Measurements from ENCODE around the gene MTMR12.

Gene MTMR12, protein sequence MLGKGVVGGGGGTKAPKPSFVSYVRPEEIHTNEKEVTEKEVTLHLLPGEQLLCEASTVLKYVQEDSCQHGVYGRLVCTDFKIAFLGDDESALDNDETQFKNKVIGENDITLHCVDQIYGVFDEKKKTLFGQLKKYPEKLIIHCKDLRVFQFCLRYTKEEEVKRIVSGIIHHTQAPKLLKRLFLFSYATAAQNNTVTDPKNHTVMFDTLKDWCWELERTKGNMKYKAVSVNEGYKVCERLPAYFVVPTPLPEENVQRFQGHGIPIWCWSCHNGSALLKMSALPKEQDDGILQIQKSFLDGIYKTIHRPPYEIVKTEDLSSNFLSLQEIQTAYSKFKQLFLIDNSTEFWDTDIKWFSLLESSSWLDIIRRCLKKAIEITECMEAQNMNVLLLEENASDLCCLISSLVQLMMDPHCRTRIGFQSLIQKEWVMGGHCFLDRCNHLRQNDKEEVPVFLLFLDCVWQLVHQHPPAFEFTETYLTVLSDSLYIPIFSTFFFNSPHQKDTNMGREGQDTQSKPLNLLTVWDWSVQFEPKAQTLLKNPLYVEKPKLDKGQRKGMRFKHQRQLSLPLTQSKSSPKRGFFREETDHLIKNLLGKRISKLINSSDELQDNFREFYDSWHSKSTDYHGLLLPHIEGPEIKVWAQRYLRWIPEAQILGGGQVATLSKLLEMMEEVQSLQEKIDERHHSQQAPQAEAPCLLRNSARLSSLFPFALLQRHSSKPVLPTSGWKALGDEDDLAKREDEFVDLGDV

DNA sequence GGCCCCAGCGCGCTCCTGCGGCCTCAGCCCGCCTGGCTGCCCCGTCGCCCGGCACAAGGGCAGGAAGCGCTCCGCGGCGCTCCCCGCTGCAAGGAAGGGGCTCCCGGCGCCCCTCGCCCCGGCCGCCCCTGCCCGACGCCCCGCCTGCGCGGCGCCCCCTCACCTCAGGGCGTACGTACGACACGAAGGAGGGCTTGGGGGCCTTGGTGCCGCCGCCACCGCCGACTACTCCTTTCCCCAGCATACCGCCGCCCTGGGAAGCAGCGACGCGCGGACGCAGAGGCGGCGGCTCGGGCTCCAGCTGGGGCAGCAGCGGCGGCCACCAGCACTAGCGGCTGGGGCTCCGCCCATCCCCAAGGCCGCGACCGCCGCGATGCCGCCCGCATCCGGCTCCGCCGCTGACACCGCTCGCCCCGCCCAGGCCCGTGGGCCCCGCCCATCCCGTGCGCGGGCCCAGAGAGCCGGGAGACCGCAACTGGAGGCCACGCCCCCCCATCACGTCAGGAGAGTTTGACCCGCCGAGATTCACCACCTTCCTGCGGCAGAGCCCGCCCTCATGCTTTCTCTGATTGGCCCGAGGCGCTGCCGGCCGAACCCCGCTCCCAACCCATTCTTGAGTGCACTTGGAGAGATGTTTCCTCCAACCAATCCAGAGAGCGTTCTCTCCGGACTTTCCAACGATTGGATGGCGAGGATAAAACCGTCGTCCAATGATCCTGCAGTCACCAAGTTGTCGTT is at the start of gene MTMR12:
Gene MTMR12 (minus strand): TSS at position 345 of the 738 bp plus-strand sequence. CDS start 101 bp downstream, at position 244.
- DNase-seq (ENCODE audit: low read depth in 2 of 2) = peak; percentile 99 to 100

DNA sequence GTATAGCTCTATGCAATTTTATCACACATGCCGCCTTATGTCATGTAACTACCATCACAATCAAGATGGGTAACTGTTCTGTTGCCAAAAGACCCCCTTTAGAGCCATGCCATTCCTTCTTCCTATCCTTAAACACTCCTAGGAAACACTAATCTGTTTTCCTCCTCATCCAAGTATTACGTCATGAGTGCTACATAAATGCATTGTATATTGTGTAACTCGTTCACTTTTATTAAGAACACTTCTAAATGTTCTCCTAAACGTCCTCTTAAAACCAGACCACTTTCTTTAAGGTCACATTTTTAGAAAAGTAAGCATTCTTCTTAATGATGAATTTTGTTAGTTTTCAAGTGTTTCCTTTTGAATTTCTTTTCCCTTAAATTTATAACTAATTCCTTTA is 49.8 kb upstream of the MTMR12 start:
- DNase-seq (ENCODE audit: low read depth in 2 of 2) = no peak

DNA sequence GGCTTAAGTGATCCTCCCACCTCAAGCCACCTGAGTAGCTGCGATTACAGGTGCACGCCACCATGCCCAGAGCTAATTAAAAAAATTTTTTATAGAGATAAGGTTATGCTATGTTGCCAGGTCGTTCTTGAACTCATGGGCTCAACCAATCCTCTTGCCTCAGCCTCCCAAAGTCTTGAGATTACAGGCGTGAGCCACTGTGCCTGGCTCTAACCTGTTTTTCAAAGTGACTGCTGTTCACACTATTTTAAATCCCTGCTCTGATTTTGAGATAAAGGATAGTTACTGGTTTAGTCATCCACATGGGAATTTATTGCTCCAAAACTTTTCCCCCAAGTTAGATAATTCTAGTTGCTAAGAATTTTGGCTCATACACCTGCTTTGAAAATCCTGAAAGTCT is 48.2 kb upstream of the MTMR12 start:
- no peak for DNase-seq (ENCODE audit: low read depth in 2 of 2)

DNA sequence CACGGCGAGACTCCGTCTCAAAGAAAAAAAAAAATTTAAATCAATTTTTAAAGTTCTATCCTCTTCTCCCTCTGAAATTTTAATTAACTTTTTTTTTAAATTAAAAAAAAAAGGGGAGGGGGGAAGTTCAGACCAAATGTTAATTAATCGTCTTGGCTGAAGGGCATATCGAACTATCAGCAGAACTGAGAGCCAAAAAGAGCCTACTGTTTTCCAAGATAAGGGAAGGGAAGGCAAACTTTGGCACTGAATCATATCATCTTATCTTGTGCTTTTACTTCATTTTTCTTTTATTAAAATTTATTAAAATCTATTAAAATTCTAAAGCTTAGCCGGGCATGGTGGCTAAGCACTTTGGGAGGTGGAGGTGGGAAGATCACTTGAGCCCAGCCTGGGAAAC is 45.9 kb upstream of the MTMR12 start:
- no peak for DNase-seq (ENCODE audit: low read depth in 2 of 2)

DNA sequence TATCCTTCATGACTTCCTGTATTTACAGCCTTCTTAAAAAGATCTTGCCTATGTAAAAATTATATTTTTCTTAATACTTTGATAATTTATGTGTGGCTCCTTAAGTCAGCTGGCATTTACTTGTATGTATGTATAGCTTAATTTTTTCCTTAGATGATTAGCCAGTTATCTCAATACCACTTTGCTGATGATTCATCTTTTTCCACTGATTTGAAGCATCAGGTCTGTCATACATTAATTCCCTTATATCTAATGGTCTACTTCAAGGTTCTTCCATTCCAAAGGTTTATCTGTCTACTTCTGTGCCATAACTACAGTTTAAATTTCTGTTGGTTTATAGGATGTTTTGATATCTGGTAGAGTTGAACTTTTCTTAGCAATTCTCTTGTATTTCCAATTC is 44.9 kb upstream of the MTMR12 start:
- DNase-seq (ENCODE audit: low read depth in 2 of 2) = no peak

DNA sequence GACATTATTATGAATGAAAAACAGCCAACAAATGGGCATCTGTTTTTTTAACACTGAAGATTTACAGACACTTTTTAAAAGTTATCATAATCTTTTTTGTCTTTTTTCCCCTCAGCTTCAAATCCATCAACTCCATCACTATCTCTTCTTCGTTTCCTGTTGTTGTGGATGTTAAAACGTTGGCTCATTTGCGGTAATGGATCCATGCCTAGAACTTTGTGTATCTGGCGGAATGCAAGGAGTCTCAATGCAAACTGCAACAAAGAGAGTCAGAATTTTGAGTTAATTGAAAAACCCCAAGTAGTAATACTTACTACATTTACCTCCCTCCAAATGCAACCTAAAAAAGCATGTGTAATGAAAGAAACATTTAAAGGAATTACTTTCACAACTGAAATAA is 42.9 kb upstream of the MTMR12 start:
- DNase-seq (ENCODE audit: low read depth in 2 of 2) = no peak

DNA sequence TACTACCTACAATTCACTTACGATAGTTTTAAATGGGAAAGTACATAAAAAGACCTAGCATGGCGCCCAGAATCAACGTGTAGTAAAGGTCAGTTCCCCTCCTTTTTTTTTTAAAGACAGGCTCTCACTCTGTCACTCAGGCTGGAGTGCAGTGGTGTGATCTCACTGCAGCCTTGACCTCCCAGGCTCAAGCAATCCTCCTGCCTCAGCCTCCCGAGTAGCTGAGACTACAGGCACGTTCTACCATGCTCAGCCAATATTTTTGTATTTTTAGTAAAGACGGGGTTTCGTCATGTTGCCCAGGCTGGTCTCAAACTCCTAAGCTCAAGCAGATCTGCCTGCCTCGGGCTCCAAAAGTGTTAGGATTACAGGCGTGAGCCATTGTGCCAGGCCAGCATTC is 40.7 kb upstream of the MTMR12 start:
- no peak for DNase-seq (ENCODE audit: low read depth in 2 of 2)

DNA sequence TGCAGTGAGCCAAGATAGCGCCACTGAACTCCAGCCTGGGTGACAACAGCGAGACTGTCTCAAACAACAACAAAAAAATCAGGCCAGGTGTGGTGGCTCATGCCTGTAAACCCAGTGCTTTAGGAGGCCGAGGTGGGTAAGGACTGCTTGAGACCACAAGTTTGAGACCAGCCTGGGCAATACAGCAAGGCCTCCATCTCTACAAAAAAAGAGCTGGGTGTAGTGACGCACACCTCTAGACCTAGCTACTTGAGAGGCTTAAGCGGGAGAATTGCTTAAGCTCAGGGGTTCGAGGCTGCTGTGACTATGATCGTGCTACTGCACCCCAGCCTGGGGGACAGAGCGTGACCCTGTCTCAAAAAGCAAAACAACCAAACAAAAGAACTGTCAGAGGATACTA is 39.9 kb upstream of the MTMR12 start:
- no peak for DNase-seq (ENCODE audit: low read depth in 2 of 2)

DNA sequence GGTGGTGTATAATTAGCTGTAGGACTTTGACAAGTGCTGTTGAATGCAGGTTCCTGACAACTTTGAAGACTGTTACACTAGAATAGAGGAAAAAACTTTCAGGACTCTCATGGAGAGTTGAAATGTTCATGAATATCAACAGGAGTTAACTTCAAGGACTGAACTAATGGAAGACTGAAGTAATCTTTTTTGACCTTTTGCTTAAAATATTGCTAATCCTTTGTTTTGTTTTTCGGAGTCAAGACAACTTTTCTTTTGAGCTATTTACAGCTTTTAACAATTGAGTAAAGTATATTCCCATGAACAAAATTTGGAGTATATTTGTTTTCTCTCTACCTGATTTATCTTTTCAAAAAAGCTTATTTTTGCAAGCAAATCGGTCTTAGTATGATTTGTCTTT is 34.1 kb upstream of the MTMR12 start:
- no peak for DNase-seq (ENCODE audit: low read depth in 2 of 2)

DNA sequence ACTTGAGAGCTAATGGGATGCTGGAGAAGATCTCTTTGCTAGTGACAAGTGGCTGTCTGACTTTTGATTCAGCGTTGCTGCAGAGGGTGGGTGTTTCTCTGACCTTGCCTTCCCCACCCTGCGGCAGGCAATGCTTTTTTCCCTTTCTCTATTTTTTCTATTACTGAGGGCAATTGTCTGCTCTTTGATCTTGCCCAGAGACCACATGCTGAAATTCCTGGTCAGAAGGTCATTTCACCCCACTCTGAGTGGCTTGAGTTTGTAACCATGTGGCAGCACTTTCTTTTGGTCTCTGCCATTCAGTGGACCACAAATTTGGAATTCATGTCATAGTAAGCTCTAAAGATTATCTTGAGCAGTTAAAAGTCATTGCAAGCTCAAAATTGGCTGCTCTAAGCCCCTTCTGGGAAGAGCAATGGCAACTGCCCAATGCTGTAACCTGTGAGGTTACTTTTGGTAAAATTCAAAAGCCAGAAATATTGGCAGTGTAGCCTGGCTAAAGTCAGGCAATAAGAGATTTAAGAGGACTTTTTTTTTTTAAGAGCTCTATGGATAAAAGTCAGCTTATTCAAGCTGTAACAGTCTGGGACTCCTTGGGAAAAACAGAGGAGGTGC is 30.4 kb upstream of the MTMR12 start:
- no peak for DNase-seq (ENCODE audit: low read depth in 2 of 2)

DNA sequence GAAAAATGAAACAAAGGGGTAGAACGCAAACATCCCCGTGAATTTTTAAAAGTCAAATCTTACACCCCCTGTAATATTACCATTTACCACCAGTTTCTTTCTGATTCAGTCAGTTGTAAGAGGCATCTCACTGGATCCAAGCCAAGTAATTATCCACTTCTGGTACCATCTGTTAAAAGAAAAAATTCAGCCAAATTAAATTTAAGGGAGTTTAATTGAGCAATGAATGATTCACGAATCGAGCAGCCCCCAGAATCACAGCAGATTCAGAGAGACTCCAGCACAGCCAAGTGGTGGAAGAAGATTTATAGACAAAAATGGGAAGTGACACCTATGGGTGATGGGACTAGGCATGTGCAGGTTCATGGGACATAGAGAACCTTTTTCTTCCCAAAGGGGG is 29.9 kb upstream of the MTMR12 start:
- no peak for DNase-seq (ENCODE audit: low read depth in 2 of 2)

DNA sequence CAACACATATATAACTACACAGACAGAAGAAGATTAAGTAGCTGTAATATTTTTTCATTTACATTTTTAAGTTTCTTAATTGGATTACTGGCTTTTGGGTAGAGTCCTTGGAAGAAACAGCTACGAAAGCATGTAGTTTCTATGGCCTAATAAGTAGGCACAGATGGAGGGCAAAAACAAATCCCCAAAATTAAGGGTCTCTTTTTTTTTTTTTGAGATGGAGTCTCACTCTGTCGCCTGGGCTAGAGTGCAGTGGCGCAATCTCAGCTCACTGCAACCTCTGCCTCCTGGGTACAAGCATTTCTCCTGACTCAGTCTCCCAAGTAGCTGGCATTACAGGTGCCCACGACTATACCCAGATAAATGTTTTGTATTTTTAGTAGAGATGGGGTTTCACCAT is 27.1 kb upstream of the MTMR12 start:
- no peak for DNase-seq (ENCODE audit: low read depth in 2 of 2)

DNA sequence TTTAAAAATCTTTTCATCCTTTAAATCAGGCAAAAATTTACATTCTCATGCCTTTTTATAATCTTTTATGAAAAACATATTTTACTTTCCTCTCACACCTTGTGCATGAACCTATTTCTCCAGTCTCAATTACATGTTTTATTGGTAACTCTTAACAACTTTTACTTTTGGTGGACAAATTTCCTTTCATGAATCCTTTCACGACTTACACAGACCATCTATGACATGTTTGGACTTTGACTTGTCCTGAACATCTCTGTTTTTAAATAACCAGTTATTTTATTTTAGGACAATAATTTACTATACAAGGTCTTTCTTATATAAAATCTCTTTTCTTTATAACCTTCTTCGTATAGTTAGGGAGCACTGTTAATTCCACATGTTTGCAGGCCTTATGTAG is 26.5 kb upstream of the MTMR12 start:
- DNase-seq (ENCODE audit: low read depth in 2 of 2) = no peak

DNA sequence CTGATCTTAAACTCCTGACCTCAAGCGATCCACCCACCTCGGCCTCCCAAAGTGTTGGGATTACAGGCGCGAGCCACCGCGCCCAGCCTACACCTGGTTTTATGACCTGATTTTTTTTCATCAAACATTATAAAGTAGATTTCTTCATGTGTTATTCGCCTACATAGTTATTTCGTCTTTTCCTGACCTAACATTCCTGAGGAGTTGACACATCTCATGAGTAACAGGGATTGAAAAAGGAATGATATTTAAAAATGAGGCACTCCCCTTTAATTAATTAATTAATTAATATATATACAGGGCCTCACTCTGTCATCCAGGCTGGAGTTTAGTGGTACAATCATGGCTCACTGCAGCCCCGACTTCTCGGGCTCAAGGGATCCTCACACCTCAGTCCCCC is 20.2 kb upstream of the MTMR12 start:
- DNase-seq (ENCODE audit: low read depth in 2 of 2) = no peak

DNA sequence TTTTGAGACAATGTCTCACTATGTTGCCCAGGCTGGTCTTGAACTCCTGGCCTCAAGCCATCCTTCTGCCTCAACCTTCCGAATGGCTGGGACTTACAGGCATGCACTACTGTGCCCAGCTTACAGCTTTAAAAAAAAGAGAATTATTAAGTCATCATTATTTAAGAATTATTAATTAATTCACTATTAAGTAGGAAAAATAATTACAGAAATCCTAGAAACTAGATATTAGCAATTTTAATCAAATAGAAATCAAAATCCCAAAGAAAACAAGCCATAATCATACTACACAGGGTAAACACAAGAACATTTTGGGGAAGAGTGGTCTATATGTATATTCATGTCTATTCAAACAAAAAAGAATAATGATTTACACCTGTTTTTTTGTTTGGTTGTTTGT is 19.6 kb upstream of the MTMR12 start:
- DNase-seq (ENCODE audit: low read depth in 2 of 2) = no peak

DNA sequence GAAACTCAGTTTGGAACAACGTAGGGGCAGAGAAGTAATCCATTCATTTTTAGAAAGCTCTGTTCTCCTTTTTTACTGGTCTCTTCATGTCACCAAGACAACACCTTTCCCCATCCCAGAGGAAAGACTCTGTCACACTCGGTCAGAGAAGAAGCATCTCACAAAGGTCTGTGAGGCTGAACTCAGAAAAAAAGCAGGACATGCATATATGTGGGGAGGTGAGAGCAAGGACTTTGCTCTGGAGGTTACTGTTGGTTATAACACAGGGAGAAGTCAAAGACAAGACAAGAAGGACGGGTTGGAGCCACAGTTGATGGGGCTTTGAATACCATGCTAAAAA is 19.2 kb upstream of the MTMR12 start:
- no peak for DNase-seq (ENCODE audit: low read depth in 2 of 2)

DNA sequence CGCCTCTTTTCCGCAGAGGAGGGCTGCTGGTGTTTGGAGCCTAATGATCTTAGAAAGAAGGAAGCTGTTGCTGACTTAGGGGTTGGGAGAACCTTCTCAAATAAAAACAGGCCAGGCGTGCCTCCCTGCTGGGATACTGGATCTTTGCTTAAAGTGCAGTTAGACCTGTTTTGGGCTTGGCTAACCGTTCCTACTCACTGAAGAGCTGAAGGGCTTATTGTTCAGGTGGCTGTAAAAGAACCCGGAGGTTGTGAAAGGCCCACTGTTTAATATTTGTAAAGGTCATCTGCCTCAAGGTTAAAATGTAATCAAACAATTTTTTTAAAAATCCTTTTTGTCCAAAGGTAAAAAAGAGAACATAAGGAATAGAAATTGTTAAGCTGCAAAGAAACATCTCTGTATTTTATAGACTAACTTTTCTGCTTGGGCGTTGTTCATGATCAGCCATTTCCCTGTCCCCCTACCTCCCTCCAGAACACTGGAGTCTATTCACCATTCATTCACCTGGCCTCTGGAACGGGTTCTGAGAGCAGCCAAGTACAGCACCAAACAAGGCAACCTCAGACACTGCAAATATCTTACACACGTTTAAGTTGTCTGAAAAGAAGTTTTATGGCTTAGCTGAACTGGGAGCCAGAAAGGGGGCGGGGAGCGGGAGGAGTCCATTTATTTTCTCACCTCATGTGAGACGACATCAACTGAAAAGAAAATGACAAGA is 18.6 kb upstream of the MTMR12 start:
- DNase-seq (ENCODE audit: low read depth in 2 of 2) = no peak

DNA sequence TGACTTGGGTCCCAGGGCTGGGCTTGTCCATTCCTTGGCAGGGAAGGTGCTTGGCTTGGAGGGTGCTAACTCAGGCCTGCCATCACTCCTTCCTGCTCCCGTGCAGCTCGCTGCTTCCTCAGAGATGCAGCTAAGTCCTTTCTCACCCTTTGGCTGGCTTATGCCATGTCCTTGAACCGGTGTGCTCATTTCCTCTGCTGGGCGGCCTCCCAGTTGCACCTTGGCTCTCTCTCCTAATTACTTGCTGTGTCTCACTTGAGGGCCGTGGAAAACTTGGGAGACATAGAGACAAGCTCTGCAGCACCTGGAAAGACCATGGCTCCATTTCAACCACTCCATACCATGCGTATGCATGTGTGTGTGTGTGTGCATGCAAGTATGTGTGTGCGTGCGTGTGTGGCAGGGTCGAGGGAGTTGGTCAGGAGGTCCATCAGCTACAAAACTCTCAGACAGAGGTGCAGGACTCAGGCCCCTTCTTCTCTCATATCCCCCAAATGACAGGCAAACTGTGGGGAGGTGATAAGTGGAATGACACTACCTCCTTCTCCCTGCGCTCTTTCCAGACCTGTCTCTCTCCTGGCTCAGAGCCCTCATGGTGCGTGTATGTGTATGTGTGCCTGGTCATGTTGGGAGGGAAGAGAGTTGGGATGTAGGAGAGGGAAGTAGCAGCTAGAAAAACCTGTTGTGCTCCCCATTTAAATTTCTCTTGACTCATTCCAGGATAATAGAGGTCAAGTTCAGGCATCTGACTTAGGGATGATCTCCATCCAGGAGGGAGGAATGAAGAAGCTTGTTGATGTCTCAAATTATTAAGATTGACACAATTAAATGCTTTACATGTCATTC is 17.6 kb upstream of the MTMR12 start:
- DNase-seq (ENCODE audit: low read depth in 2 of 2) = no peak

DNA sequence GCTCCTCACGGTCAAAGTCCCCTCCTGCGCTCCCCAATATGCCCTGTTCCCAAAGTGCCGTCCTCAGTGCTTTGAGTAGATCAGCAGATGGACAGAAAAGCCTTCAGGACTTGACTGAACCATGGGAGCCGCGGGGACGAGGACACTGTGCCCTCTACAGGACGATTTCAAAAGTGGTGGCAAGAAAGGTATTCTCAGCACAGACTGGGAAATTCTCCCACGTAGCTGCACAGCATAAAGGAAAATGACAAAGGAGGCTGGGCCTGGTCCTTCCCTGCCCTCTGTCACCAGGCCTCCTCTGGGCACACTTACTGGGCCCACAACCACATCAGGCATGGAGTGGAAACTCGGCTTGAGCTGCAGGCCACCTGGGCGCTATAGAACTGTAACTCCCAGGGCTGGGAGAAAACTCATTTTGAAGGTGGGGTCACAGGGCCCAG is 16.7 kb upstream of the MTMR12 start:
- no peak for DNase-seq (ENCODE audit: low read depth in 2 of 2)

DNA sequence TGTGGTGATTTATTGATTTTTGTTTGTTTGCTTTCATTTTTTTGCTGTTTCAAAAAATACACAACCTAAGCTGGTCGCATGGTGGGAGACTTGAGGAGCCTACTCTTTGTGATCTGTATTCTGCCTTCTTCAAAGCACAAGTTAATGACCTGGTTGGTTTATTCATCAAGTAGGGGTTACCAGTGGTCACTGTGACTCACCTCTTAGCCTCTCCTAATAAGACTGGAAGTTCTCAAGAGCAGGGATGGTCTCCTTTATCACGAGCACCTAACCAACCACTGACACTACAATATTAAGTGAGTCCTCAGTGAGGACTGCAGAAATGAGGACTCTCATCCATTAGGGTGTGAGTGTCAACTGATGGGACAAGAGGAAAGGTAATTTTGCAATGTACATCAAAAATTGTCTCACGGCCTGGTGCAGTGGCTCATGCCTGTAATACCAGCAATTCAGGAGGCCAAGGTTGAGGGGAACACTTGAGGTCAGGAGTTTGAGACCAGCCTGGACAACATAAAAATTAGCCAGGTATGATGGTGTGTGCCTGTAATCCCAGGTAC is 13.6 kb upstream of the MTMR12 start:
- DNase-seq (ENCODE audit: low read depth in 2 of 2) = no peak
